ENCODE measurements around the gene PNPLA6. TPM values are rescaled to one million over a fixed set of nuclear protein-coding genes. Genes with fewer than 3 reads are reported as not detected.
A peak's percentile ranks its signal among the peaks of the same experiment; 100 is the strongest.

PNPLA6 gene
- total RNA-seq, 1 experiment from 2014 or later: 65.8 TPM

DNA sequence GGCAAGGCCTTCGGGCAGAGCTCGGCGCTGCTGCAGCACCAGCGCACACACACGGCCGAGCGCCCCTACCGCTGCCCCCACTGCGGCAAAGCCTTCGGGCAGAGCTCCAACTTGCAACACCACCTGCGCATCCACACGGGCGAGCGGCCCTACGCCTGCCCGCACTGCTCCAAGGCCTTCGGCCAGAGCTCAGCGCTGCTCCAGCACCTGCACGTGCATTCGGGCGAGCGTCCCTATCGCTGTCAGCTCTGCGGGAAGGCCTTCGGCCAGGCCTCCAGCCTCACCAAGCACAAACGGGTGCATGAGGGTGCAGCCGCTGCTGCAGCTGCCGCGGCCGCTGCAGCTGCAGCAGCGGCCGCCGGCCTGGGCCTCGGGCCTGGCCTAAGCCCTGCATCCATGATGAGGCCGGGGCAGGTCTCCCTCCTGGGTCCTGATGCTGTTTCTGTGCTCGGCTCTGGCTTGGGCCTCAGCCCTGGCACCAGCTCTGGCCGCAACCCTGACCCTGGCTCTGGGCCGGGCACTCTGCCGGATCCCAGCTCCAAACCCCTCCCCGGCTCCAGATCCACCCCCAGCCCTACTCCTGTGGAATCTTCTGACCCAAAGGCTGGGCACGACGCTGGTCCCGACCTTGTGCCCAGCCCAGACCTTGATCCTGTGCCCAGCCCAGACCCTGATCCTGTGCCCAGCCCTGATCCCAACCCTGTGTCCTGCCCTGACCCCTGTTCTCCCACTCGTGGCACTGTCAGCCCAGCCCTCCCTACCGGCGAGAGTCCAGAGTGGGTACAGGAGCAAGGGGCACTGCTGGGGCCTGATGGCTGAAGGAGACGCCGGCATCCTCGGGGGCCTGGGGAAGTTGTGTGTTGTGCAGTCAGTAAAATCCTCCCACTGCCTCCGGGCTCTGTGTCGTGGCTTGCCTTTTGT, 15.1 kb upstream of the PNPLA6 start:
- no peaks in the 10 kb centered on the region for H3K27me3 ChIP-seq (ENCODE audit: low read length)
- no peak overlapping the region for H3K27ac ChIP-seq (ENCODE audit: low read length)
- H3K36me3 ChIP-seq (ENCODE audit: insufficient read depth, low read length): no peaks in the 10 kb centered on the region

DNA sequence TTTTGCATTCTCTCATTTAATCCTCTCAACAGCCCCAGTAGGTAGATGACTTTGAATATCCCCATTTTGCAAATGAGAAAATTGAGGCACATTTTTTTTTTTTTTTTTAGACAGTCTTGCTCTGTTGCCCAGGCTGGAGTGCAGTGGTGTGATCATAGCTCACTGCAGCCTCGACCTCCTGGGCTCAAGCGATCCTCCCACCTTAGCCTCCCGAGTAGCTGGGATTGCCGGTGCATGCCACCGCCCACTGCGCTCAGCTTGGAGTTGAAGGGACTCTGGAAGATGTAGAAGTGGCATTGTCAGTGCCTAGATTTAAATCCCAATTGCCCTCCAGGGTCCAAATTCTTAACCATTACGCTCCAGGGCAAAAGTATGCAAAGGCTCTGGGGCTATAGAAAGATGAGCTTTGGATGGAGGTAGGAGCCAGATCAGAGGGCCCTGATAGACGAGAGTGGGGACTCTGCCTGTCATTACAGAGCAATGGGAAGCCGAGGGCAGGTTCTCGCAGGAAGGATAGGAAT, 13.9 kb upstream of the PNPLA6 start:
- Histone ChIP-seq H3K79me2 (ENCODE audit: low read length) (no peaks in the 10 kb centered on the region), H4K20me1 (ENCODE audit: insufficient read depth, low read depth, low read length) (no peaks in the 10 kb centered on the region), H3K4me3 (ENCODE audit: low read length) (peak overlapping the region; percentile 66; the same call in 1 of the 2 replicates), H3K27me3 (ENCODE audit: low read length) (no peaks in the 10 kb centered on the region), H3K4me1 (ENCODE audit: low read length) (peaks cover 17% of the 10 kb centered on the region), H3K27ac (ENCODE audit: low read length) (no peak overlapping the region), H3K9ac (ENCODE audit: low read length) (peak overlapping the region; percentile 49), H3K4me2 (ENCODE audit: low read depth, low read length, poor library complexity, severe bottlenecking) (peak overlapping the region; percentile 71), H2AFZ (ENCODE audit: low read length) (peak overlapping the region; percentile 74), H3K9me3 (ENCODE audit: low read length) (no peaks in the 10 kb centered on the region), H3K36me3 (ENCODE audit: insufficient read depth, low read length) (no peaks in the 10 kb centered on the region), H3K9me2 (replicated peaks; ENCODE audit: insufficient read depth, low read length) (no peaks in the 10 kb centered on the region)
- DNase-seq: no peak

More for the DNA sequence above, 15.1 kb upstream of the PNPLA6 start:
- Histone ChIP-seq H2AFZ (ENCODE audit: low read length) (no peak overlapping the region), H3K9me3 (ENCODE audit: low read length) (no peaks in the 10 kb centered on the region), H3K4me2 (ENCODE audit: low read depth, low read length, poor library complexity, severe bottlenecking) (no peak overlapping the region), H3K9me2 (replicated peaks; ENCODE audit: insufficient read depth, low read length) (no peaks in the 10 kb centered on the region), H4K20me1 (ENCODE audit: insufficient read depth, low read depth, low read length) (no peaks in the 10 kb centered on the region), H3K4me1 (ENCODE audit: low read length) (peaks cover 17% of the 10 kb centered on the region), H3K9ac (ENCODE audit: low read length) (no peak overlapping the region), H3K79me2 (ENCODE audit: low read length) (no peaks in the 10 kb centered on the region), H3K4me3 (ENCODE audit: low read length) (no peak overlapping the region)
- DNase-seq: no peak

DNA sequence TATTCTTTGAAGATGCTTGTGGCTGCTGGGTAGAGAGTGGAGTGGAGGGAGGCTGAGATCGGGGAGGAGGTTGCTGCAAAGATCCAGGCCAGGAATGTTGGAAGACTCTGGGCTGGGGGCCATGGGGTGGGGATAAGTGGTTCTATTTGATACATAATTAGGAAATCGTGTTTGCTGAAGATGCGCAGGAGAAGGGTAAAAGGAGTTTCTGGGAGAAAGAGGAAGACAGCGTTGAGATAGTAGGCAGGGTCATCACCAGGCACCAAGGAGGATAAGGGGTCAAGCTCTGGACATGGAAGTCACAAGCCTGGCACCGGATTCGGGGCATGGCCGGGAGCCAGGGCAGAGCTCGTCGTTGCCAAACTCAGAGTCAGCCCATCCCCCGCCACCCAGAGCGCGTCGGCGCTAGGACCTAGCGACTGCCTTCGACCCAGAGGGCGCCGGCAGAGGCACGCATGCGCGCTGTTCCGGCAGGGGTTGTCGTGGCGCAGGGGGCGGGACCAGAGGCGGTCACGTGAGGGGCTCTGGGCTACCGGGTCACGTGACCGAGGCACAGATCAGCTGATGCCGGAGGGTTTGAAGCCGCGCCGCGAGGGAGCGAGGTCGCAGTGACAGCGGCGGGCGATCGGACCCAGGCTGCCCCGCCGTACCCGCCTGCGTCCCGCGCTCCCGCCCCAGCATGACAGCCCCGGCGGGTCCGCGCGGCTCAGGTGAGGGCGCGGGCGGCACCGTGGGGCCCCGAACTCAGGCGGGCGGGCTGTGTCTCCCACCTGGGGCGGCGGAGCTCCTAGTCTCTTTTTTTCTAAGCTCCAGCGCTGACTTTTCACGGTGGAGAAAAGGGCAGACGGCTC, 13.2 kb upstream of the PNPLA6 start, which contains the start of gene MCOLN1:
MCOLN1 (plus strand) TSS at position 553 of the 851 bp plus-strand sequence; CDS start at position 680, 127 bp downstream.
- Histone ChIP-seq H4K20me1 (ENCODE audit: insufficient read depth, low read depth, low read length) (no peaks in the 10 kb centered on the region), H2AFZ (ENCODE audit: low read length) (peak within 1 kb of the TSS; percentile 74), H3K27ac (ENCODE audit: low read length) (no peak within 1 kb of the TSS)

DNA sequence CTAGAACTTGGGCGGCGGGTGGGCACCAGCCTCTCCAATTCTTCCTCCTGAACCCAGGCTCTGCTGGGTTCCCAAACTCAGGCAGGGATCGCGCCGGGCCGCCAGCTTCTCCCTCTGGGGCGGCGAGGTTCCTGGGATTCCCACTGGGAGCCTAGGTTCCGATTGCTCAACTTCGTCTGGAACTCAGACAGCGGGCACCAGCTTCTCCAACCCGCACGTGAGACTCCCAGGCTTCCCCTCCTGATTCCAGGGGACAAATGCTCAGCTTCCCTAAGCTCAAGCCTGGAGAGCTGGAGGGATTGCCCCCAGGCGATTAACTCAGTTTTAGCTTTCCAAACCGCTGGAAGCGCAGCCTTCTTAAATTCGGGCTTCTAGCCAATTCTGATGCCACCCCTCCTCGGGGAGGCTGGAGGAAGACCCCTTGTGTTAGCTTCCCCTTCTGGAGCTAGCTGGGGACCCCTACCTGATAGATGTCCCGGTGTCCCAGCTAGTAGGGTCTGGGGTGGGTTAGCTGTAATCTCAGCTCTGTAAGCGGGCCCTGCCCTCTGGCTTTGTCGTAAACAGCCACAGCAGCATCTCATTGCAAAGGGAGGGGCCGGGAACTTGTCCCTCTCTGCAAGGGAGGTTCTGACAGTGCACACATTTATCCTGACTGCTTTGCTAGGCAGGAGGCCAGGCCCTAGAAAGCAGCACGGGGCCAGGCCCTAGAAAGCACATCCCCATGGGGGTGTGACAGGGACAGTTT, 12.4 kb upstream of the PNPLA6 start:
- no peak overlapping the region for H2AFZ ChIP-seq (ENCODE audit: low read length)
- no peaks in the 10 kb centered on the region for H4K20me1 ChIP-seq (ENCODE audit: insufficient read depth, low read depth, low read length)
- peak overlapping the region; percentile 71 for H3K4me2 ChIP-seq (ENCODE audit: low read depth, low read length, poor library complexity, severe bottlenecking)
- peaks cover 17% of the 10 kb centered on the region for H3K4me1 ChIP-seq (ENCODE audit: low read length)
- no peaks in the 10 kb centered on the region for H3K27me3 ChIP-seq (ENCODE audit: low read length)
- H3K9me3 ChIP-seq (ENCODE audit: low read length): no peaks in the 10 kb centered on the region
- H3K36me3 ChIP-seq (ENCODE audit: insufficient read depth, low read length): no peaks in the 10 kb centered on the region
- DNase-seq: no peak
- no peaks in the 10 kb centered on the region for H3K9me2 ChIP-seq (replicated peaks; ENCODE audit: insufficient read depth, low read length)
- peak overlapping the region; percentile 63 for H3K9ac ChIP-seq (ENCODE audit: low read length)
- no peak overlapping the region for H3K27ac ChIP-seq (ENCODE audit: low read length)
- peak overlapping the region; percentile 66 for H3K4me3 ChIP-seq (ENCODE audit: low read length)
- no peaks in the 10 kb centered on the region for H3K79me2 ChIP-seq (ENCODE audit: low read length)

More for the DNA sequence above, 13.2 kb upstream of the PNPLA6 start, which contains the start of gene MCOLN1:
- peak; percentile 100 for DNase-seq
- Histone ChIP-seq H3K27me3 (ENCODE audit: low read length) (no peaks in the 10 kb centered on the region), H3K9ac (ENCODE audit: low read length) (peak within 1 kb of the TSS; percentile 63), H3K36me3 (ENCODE audit: insufficient read depth, low read length) (no peaks in the 10 kb centered on the region), H3K4me2 (ENCODE audit: low read depth, low read length, poor library complexity, severe bottlenecking) (peak within 1 kb of the TSS; percentile 71), H3K79me2 (ENCODE audit: low read length) (no peaks in the 10 kb centered on the region), H3K9me2 (replicated peaks; ENCODE audit: insufficient read depth, low read length) (no peaks in the 10 kb centered on the region), H3K9me3 (ENCODE audit: low read length) (no peaks in the 10 kb centered on the region), H3K4me1 (ENCODE audit: low read length) (peaks cover 17% of the 10 kb centered on the region), H3K4me3 (ENCODE audit: low read length) (peak within 1 kb of the TSS; percentile 66)

DNA sequence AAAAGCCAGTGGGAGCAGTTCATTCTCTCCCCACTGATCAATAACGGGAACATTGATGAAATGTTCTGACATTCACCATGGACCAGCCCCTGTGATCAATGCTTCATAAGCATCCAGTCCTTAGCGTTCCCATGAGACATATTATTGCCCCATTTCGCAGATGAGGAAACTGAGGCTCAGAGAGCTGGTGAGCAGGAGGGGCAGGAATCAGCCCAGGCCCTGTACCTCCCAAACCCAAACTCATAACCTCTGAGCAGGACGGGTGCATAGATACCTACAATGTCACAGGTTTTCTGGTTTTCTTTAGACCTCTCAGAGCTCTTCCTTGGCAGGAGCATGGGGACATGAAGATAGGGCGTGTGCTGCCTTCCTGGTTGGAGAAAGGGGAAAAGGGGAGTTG, 11.0 kb upstream of the PNPLA6 start:
- Histone ChIP-seq H3K9ac (ENCODE audit: low read length) (no peak overlapping the region), H3K36me3 (ENCODE audit: insufficient read depth, low read length) (no peaks in the 10 kb centered on the region)

DNA sequence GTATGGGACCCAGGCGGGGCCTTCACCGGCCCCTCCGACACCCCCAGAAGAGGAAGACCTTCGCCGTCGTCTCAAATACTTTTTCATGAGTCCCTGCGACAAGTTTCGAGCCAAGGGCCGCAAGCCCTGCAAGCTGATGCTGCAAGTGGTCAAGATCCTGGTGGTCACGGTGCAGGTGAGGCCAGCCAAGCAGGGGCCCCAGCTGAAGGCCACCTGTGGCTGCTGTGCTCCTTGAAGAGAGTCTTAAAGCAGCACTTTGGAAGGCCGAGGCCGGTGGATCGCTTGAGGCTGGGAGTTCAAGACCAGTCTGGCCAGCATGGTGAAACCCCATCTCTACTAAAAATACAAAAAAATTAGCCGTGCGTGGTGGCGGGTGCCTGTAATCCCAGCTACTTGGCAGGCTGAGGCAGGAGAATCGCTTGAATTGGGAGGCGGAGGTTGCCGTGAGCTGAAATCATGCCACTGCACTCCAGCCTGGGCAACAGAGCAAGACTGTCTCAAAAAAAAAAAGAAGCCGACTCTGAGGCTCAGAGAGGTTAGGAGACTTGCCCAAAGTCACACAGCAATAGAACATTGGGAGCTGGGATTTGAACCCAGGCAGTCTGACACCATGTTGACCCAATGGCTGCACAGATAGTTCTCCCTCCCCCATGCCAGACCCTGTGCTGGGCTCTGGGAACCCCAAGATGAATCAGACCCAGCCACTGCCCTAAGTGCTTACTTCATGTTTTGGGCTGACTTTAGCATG, 10.4 kb upstream of the PNPLA6 start:
- Histone ChIP-seq H3K4me1 (ENCODE audit: low read length) (peaks cover 17% of the 10 kb centered on the region), H3K9me3 (ENCODE audit: low read length) (no peaks in the 10 kb centered on the region), H3K36me3 (ENCODE audit: insufficient read depth, low read length) (no peaks in the 10 kb centered on the region), H3K4me2 (ENCODE audit: low read depth, low read length, poor library complexity, severe bottlenecking) (no peak overlapping the region), H3K9me2 (replicated peaks; ENCODE audit: insufficient read depth, low read length) (no peaks in the 10 kb centered on the region), H3K27ac (ENCODE audit: low read length) (no peak overlapping the region), H3K79me2 (ENCODE audit: low read length) (no peaks in the 10 kb centered on the region), H2AFZ (ENCODE audit: low read length) (no peak overlapping the region), H4K20me1 (ENCODE audit: insufficient read depth, low read depth, low read length) (no peaks in the 10 kb centered on the region), H3K4me3 (ENCODE audit: low read length) (no peak overlapping the region), H3K27me3 (ENCODE audit: low read length) (no peaks in the 10 kb centered on the region), H3K9ac (ENCODE audit: low read length) (no peak overlapping the region)
- DNase-seq: no peak

More for the DNA sequence above, 11.0 kb upstream of the PNPLA6 start:
- H3K9me3 ChIP-seq (ENCODE audit: low read length): no peaks in the 10 kb centered on the region
- peaks cover 17% of the 10 kb centered on the region for H3K4me1 ChIP-seq (ENCODE audit: low read length)
- no peaks in the 10 kb centered on the region for H3K9me2 ChIP-seq (replicated peaks; ENCODE audit: insufficient read depth, low read length)
- no peak overlapping the region for H3K4me2 ChIP-seq (ENCODE audit: low read depth, low read length, poor library complexity, severe bottlenecking)
- no peaks in the 10 kb centered on the region for H4K20me1 ChIP-seq (ENCODE audit: insufficient read depth, low read depth, low read length)
- no peak overlapping the region for H2AFZ ChIP-seq (ENCODE audit: low read length)
- DNase-seq: no peak
- no peaks in the 10 kb centered on the region for H3K79me2 ChIP-seq (ENCODE audit: low read length)
- no peak overlapping the region for H3K27ac ChIP-seq (ENCODE audit: low read length)
- H3K4me3 ChIP-seq (ENCODE audit: low read length): no peak overlapping the region
- H3K27me3 ChIP-seq (ENCODE audit: low read length): no peaks in the 10 kb centered on the region
